Cerebellar cortex (tissue), 1 donor: ENCODE results near the gene HJV.
"Not testable (repeated sequence)": the region's sequence is repeated elsewhere in the genome, so short reads cannot be mapped to it uniquely, and the experiment has no call there.

Source experiments
- DNase-seq: peaks from one replicate; pipeline ENCODE4 v3.0.0-alpha.2; 2015; ENCODE audit warnings: low spot score

Gene HJV

GRCh38 chr1:146021622-146022402 is at the start of gene HJV:
TSS of gene HJV (minus strand) at chr1:146021735. CDS start at chr1:146020231, 1,504 bp downstream.
- no peak for DNase-seq

GRCh38 chr1:146059148-146059547 is 37.6 kb upstream of the HJV start:
- DNase-seq: not testable (repeated sequence)

- peak; percentile 98 for DNase-seq
These were observed 30.5 kb upstream of the HJV start for GRCh38 chr1:146051852-146052676.

GRCh38 chr1:146051452-146051851 is 29.9 kb upstream of the HJV start:
- no peak for DNase-seq

GRCh38 chr1:146050652-146050963 is 29.1 kb upstream of the HJV start:
- not testable (repeated sequence) for DNase-seq

- DNase-seq: not testable (repeated sequence)
These were observed 28.5 kb upstream of the HJV start for GRCh38 chr1:146049866-146050651.

GRCh38 chr1:146049436-146049835 is 27.9 kb upstream of the HJV start:
- no peak for DNase-seq

- not testable (repeated sequence) for DNase-seq
These were observed 27.1 kb upstream of the HJV start for GRCh38 chr1:146048514-146049115.

GRCh38 chr1:146046664-146047063 is 25.1 kb upstream of the HJV start:
- DNase-seq: no peak

- DNase-seq: peak; percentile 39
These were observed 18.3 kb upstream of the HJV start for GRCh38 chr1:146039844-146040194.

- DNase-seq: peak; percentile 91
These were observed 15.6 kb upstream of the HJV start for GRCh38 chr1:146036965-146037646.

- DNase-seq: peak; percentile 66
These were observed 14.9 kb upstream of the HJV start for GRCh38 chr1:146036241-146036964.

- DNase-seq: peak; percentile 59
These were observed 13.5 kb upstream of the HJV start for GRCh38 chr1:146035048-146035423.

- DNase-seq: peak; percentile 56
These were observed 11.2 kb upstream of the HJV start for GRCh38 chr1:146032631-146033219.

GRCh38 chr1:146031476-146031875 is 9.9 kb upstream of the HJV start:
- no peak for DNase-seq

GRCh38 chr1:146029117-146029516 is 7.6 kb upstream of the HJV start:
- DNase-seq: no peak

- DNase-seq: not testable (repeated sequence)
These were observed 5.1 kb upstream of the HJV start for GRCh38 chr1:146026650-146027049.

- not testable (repeated sequence) for DNase-seq
These were observed 4.4 kb upstream of the HJV start for GRCh38 chr1:146025787-146026495.

- DNase-seq: no peak
These were observed 1.0 kb upstream of the HJV start for GRCh38 chr1:146022403-146023127.
